Measurements from ENCODE around the gene PAAF1.
"Not testable (repeated sequence)": the region's sequence is repeated elsewhere in the genome, so short reads cannot be mapped to it uniquely, and the experiment has no call there.

Gene PAAF1

GRCh38 chr11:73880449-73880848 is 3.6 kb downstream of the PAAF1 start:
- DNase-seq (ENCODE audit: low read depth in 2 of 2): not testable (repeated sequence)

GRCh38 chr11:73883856-73884255 is 7.1 kb downstream of the PAAF1 start:
- no peak for DNase-seq (ENCODE audit: low read depth in 2 of 2)

- no peak for DNase-seq (ENCODE audit: low read depth in 2 of 2)
Observed at GRCh38 chr11:73888244-73888643, 11.4 kb downstream of the PAAF1 start.

- DNase-seq (ENCODE audit: low read depth in 2 of 2): no peak
Observed at GRCh38 chr11:73889019-73889418, 12.2 kb downstream of the PAAF1 start.

GRCh38 chr11:73889536-73889935 is 12.7 kb downstream of the PAAF1 start:
- DNase-seq (ENCODE audit: low read depth in 2 of 2): no peak

GRCh38 chr11:73893041-73893440 is 16.2 kb downstream of the PAAF1 start:
- no peak for DNase-seq (ENCODE audit: low read depth in 2 of 2)

GRCh38 chr11:73894725-73895335 is 18.0 kb downstream of the PAAF1 start:
- no peak for DNase-seq (ENCODE audit: low read depth in 2 of 2)

GRCh38 chr11:73902303-73902702 is 25.5 kb downstream of the PAAF1 start:
- DNase-seq (ENCODE audit: low read depth in 2 of 2): no peak

GRCh38 chr11:73907191-73907590 is 30.4 kb downstream of the PAAF1 start:
- no peak for DNase-seq (ENCODE audit: low read depth in 2 of 2)

- DNase-seq (ENCODE audit: low read depth in 2 of 2): no peak
Observed at GRCh38 chr11:73912026-73912425, 35.2 kb downstream of the PAAF1 start.

GRCh38 chr11:73913472-73913871 is 36.7 kb downstream of the PAAF1 start:
- no peak for DNase-seq (ENCODE audit: low read depth in 2 of 2)

- DNase-seq (ENCODE audit: low read depth in 2 of 2): no peak
Observed at GRCh38 chr11:73914284-73914683, 37.5 kb downstream of the PAAF1 start.

GRCh38 chr11:73916435-73916834 is 39.6 kb downstream of the PAAF1 start:
- no peak for DNase-seq (ENCODE audit: low read depth in 2 of 2)

GRCh38 chr11:73921180-73921579 is 44.4 kb downstream of the PAAF1 start:
- no peak for DNase-seq (ENCODE audit: low read depth in 2 of 2)

- no peak for DNase-seq (ENCODE audit: low read depth in 2 of 2)
Observed at GRCh38 chr11:73929388-73929787, 52.6 kb downstream of the PAAF1 start.

GRCh38 chr11:73931039-73931645 is 54.3 kb downstream of the PAAF1 start:
- DNase-seq (ENCODE audit: low read depth in 2 of 2): no peak

- DNase-seq (ENCODE audit: low read depth in 2 of 2): no peak
Observed at GRCh38 chr11:73931951-73932350, 55.2 kb downstream of the PAAF1 start.

GRCh38 chr11:73932781-73933180 is 56.0 kb downstream of the PAAF1 start:
- DNase-seq (ENCODE audit: low read depth in 2 of 2): no peak

- DNase-seq (ENCODE audit: low read depth in 2 of 2): not testable (repeated sequence)
Observed at GRCh38 chr11:73936047-73936446, 59.2 kb downstream of the PAAF1 start.

- no peak for DNase-seq (ENCODE audit: low read depth in 2 of 2)
Observed at GRCh38 chr11:73939096-73939495, 62.3 kb downstream of the PAAF1 start.

GRCh38 chr11:73940801-73941570 is 64.2 kb downstream of the PAAF1 start:
- no peak for DNase-seq (ENCODE audit: low read depth in 2 of 2)

GRCh38 chr11:73942010-73942409 is 65.2 kb downstream of the PAAF1 start:
- no peak for DNase-seq (ENCODE audit: low read depth in 2 of 2)

- no peak for DNase-seq (ENCODE audit: low read depth in 2 of 2)
Observed at GRCh38 chr11:73944085-73944484, 67.3 kb downstream of the PAAF1 start.
